Eye (tissue), 1 donor: ENCODE measurements around the gene CLIC3.

ENCODE experiments used
- DNase-seq: peaks from one replicate; pipeline ENCODE4 v3.0.0-alpha.2; 2015

The CLIC3 gene

GRCh38 chr9:136949239-136949816, 47.0 kb downstream of the CLIC3 start:
- no peak for DNase-seq

GRCh38 chr9:136947955-136948510, 48.3 kb downstream of the CLIC3 start:
- peak; percentile 76 for DNase-seq

GRCh38 chr9:136947028-136947891, 49.1 kb downstream of the CLIC3 start:
- DNase-seq = no peak

GRCh38 chr9:136946228-136947027, 49.9 kb downstream of the CLIC3 start:
- DNase-seq = no peak

GRCh38 chr9:136945333-136946227, 50.8 kb downstream of the CLIC3 start:
- no peak for DNase-seq
